ENCODE measurements around the gene CDHR2. TPM values are rescaled to one million over a fixed set of nuclear protein-coding genes. Genes with fewer than 3 reads are reported as not detected.

The CDHR2 gene
- total and polyA plus RNA-seq, 2 of the 13 experiments (the other 11 are each of a cell fraction or from before 2014, with no cell fraction given) = 17.9 to 20.9 TPM

- TF ChIP-seq FOXM1 (CRISPR knock-in tag; IDR thresholded peaks at IDR 0.05) (peak; percentile 56; the same call in 1 of the 2 replicates), NCOA5 (CRISPR knock-in tag; IDR thresholded peaks at IDR 0.05) (no peak), ZNF773 (CRISPR knock-in tag; IDR thresholded peaks at IDR 0.05; ENCODE audit: borderline replicate concordance) (0 out of 2 replicates have a peak, but pooled peaks have one; percentile 50), NR2F6 (IDR thresholded peaks at IDR 0.05) (no peak), NR2F6 (CRISPR knock-in tag; IDR thresholded peaks at IDR 0.05) (peak; percentile 31; the same call in 1 of the 2 replicates), MXI1 (IDR thresholded peaks at IDR 0.05; ENCODE audit: borderline replicate concordance, low read depth, low read length) (peak; percentile 65; the same call in 1 of the 3 replicates), ATF6 (CRISPR knock-in tag; conservative IDR thresholded peaks at IDR 0.05) (no peak), ZNF101 (CRISPR knock-in tag; IDR thresholded peaks at IDR 0.05; ENCODE audit: borderline replicate concordance, low read depth) (no peak), MED8 (CRISPR knock-in tag; IDR thresholded peaks at IDR 0.05; ENCODE audit: insufficient replicate concordance) (no peak), ZNF451 (CRISPR knock-in tag; IDR thresholded peaks at IDR 0.05) (no peak), ZNF234 (CRISPR knock-in tag; conservative IDR thresholded peaks at IDR 0.05) (no peak), KLF15 (CRISPR knock-in tag; IDR thresholded peaks at IDR 0.05; ENCODE audit: borderline replicate concordance) (no peak), HNF1B (CRISPR knock-in tag; IDR thresholded peaks at IDR 0.05) (no peak), ZNF609 (CRISPR knock-in tag; IDR thresholded peaks at IDR 0.05; ENCODE audit: borderline replicate concordance) (no peak), ATF7-NPFF (CRISPR knock-in tag; IDR thresholded peaks at IDR 0.05; ENCODE audit: low read depth) (no peak), ZNF615 (CRISPR knock-in tag; IDR thresholded peaks at IDR 0.05; ENCODE audit: borderline replicate concordance) (no peak), ZNF720 (CRISPR knock-in tag; IDR thresholded peaks at IDR 0.05) (no peak)
- TF ChIP-seq, protein P1, sequence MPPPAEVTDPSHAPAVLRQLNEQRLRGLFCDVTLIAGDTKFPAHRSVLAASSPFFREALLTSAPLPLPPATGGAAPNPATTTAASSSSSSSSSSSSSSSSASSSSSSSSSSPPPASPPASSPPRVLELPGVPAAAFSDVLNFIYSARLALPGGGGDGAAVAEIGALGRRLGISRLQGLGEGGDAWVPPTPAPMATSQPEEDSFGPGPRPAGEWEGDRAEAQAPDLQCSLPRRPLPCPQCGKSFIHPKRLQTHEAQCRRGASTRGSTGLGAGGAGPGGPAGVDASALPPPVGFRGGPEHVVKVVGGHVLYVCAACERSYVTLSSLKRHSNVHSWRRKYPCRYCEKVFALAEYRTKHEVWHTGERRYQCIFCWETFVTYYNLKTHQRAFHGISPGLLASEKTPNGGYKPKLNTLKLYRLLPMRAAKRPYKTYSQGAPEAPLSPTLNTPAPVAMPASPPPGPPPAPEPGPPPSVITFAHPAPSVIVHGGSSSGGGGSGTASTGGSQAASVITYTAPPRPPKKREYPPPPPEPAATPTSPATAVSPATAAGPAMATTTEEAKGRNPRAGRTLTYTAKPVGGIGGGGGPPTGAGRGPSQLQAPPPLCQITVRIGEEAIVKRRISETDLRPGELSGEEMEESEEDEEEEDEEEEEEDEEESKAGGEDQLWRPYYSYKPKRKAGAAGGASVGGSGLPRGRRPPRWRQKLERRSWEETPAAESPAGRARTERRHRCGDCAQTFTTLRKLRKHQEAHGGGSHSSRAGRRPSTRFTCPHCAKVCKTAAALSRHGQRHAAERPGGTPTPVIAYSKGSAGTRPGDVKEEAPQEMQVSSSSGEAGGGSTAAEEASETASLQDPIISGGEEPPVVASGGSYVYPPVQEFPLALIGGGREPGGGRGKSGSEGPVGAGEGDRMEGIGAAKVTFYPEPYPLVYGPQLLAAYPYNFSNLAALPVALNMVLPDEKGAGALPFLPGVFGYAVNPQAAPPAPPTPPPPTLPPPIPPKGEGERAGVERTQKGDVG (CRISPR knock-in tag; IDR thresholded peaks at IDR 0.05; ENCODE audit: borderline replicate concordance) = no peak
These were observed 62.3 kb downstream of the CDHR2 start (continued) for GRCh38 chr5:176611435-176611834.

All from HepG2 (cell line).